GM21717 (cell line): ENCODE results near the gene PTPA.

Experiments used
- ATAC-seq: cut with Tn5 transposase; IDR thresholded peaks from one replicate; pipeline ENCODE4 v1.9.1; 2021; ENCODE audit warnings: mild to moderate bottlenecking, moderate library complexity; ENCODE audit not compliant: unreplicated experiment

PTPA gene

DNA sequence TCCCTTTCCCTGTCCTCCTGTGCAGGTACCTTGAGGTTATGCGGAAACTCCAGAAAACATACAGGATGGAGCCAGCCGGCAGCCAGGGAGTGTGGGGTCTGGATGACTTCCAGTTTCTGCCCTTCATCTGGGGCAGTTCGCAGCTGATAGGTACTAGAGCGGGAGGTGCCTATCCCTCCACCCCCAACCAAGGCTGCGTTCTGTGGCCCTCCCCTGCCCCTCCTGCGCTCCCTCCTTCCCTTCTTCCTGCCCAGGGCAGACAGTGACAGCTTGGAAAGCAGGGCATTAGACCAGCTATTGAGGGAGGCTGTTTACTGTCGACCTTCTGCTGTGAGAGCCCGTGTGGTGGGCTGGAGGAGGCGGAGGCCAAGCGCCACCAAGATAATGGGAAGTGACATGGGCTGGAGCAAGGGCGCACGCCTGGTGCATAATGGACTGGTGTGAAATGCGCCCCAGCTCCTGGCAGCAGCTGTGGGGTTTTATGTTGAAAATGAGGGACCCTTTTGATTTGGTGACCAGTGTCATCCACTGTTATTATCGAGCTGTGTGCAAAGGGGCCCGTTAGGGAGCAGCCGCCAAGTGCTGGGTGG is 25.3 kb downstream of the PTPA start:
- no peak for ATAC-seq

DNA sequence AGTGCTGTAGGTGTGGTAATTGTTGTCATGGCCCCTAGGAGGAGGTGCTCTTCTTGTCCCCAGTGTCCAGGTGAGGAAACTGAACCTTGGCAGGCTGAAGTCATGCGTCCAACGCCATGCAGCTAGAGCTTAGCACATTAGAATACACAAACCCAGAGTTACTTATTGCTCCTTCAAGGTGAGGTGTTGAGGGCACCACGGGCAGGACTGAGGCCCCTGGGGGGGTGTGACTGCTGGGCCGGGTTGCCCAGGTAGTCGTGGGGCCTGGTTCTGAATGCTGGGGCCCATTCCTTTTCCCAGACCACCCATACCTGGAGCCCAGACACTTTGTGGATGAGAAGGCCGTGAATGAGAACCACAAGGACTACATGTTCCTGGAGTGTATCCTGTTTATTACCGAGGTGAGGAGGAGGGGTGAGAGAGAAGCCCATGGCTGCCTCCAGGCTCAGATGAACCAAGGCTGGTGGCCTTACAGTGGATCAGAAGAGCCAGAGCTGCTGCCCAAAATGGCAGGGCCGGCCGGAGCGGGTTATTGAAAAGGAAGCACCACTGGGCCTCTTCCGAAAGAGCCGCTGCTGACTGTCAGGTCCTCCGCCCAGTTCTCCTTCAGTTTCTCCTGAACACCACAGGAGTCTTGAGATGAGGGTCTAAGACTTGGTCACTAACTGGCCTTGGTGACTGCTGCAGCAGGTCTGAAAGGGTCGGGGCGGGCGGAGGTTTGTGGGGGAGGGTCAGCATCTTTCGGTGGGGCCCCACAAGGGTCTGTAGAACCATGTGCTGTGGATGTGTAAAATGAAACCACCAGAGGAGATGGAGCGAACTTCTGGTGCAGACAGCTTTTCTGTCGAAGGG is 26.3 kb downstream of the PTPA start:
- ATAC-seq: no peak

DNA sequence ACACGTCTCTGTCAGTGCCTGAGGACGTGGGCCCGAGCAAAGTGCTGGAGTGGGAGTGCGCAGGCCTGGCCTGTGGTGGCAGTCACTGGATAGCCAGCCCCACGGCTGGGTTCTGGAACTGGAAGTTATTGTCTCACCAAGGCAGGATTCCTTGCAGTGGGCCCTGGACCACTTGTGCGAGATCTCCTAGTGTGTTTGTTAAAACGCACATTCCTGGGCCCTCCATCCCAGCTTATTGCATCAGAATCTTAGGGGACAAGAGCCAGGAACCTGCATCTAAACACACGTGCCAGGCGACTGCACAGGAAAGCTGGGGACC is 26.9 kb downstream of the PTPA start:
- ATAC-seq: no peak

DNA sequence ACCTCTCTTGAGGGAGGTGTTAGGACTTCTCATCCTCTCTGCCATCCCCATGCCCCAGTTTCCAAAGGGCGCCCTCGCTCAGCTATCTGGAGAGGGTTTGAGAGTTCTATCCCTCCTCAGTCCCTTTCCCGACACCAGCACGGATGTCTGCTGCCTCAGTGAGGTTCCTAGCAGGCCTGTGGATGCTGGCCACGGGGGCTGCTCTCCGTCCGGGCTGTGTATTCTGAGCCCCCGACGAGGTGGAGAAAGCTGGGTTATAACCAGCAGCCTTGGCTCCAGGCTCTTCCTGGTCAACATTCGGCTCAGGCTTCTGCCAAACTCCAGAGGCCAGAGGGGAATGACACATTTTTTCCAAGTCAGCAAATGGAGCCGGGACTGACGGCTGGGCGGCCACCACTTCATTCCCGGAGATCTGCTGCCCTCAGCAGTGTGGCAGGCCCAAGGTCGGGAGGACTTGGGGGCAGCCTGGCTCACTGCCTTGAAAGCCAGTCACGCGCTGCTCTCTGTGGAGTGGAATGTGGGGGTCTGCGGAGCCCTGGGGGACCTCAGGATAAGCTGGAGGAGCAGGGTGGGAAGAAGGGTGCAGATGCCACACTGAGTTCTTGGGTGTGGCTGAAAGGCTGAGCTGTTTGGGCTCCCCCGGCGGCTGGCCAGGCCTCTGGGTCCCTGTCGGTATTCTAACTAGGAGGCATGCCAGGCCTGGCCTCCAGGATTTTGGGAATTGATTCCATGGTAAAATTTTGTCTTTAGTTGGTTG is 27.4 kb downstream of the PTPA start:
- ATAC-seq: no peak

DNA sequence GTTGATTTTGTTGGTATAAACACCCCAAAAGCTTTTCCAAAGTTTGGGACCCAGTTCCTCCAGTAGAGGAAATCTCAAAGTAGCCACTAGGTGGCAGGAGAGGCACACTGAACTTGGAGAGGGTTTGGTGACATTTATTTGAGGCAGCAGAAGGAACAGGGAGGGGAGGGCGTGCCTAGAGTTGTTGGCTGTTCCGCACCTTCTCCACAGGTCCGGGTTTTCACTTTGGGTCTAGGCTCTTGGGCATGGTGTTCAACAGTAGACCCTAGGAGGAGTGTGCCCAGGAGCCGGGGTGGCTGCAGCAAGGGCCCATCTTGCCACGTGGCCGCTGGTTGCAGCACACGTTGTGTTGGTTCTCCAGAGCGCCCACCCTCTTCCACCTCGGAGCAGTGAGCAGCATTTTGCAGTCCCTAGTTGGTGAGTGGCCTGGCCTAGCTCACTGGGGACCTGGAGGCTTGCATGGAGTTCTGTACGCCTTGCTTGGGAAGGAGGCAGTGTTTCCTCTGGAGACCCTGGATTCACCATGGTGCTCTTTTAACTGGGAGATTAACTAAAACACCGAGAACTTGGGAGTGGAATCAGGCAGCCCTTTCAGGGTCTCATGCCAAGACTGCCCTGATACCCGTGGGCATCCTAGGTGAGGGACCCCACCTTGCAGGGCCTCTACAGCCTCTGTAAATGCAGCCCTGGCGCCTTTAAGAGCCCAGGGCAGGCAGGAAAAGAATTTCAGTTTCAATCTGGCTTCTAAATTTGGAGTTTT is 28.2 kb downstream of the PTPA start:
- peak; percentile 9 for ATAC-seq

DNA sequence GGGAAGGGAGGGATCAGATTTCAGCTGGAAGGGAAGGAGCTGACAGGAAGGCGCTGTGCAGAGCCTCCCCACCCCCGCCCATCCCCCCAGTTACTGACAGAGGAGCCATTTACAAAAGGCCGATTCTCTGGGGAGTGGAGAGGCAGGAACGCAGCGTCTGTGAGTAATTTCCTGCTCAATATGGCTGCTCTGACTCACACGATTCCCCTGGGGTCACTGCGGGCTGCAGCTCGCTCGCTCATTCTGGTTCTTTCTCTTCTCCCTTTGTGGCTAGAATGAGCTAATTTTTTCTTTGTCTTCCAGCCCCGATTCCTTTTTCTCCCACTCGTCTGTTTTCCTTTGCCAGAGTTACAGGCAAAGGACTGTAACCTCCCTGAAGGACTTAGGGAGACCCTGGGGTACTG is 28.8 kb downstream of the PTPA start:
- ATAC-seq: peak; percentile 51

DNA sequence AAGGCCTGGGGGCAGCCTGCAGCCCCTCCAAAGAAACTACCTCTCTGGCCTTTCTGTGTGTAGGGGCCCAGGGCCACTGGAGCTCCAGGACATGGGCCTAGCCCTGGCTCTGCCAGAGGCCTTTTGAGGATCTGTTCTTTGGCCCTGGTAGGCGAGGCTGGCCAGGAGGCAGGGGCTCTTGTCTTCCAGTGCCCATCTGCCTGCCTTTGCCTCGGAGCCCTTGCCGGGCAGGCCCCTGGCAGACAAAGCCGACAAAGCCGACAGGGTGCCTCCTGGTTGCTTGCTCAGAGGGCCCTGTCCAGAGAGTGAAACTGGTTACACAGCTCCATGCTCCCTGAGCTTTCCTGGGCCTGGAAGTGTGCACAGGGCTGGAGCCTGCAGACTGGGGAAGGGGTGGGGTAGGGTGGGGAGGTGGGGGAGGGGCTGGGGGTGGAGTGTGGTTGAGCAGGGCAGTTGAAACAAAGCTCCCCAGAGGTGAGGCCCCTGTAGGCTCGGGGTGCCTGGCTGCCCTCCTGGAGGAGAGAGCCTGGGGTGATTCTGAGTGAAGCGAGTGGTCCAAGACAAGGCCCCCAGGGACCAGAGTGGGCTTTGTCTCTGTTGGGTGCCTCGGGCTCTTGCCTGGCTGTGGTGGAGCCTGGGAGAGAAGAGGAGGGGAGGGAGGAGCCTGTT is 29.3 kb downstream of the PTPA start:
- peak; percentile 20 for ATAC-seq

DNA sequence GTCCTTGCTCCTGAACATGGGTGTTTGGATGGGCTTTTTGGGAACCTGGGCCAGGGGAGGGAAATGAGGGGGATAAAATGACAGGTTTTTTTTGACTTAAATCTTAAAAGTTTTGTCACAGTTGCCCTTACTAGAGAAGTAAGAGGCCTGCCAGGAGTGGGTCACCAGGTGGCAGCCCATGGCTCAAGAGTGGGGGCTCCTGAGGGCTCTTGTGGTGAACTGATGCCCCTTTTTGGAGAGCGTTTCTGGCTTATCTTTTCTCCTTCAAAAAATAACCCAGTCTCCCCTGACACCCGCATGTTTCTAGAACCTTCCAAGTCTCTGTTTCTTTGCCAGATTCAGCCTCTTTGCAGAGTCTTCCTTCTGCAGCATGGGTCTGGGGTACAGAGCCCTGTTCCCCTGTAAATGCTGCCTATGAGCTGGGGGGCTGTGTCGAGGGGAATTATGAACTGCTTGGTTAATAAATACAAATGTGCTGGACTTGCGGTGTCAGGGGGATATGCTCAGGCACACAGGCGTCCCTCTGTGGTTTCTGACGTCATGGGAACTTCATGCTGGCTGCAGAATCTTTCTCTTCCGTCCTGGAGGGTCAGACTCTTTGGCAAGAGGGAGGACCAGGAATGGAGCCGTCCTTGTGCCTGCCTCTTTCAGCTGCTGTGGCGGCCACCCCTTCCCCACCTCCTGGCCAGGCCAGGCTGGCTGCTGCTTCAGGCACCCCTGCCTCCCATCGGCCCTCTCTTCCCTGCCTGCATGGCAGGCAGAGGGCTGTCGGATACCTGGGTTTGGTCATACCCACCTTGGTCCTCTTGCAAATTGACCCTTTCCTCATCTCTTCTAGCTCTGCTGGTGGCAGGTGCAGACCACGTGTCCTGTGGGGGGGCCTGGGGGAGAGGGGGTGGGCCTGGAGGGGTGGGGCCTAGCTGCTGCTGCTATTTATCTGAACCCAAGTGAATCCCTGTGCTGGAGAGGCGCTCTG is 30.1 kb downstream of the PTPA start:
- ATAC-seq: no peak

DNA sequence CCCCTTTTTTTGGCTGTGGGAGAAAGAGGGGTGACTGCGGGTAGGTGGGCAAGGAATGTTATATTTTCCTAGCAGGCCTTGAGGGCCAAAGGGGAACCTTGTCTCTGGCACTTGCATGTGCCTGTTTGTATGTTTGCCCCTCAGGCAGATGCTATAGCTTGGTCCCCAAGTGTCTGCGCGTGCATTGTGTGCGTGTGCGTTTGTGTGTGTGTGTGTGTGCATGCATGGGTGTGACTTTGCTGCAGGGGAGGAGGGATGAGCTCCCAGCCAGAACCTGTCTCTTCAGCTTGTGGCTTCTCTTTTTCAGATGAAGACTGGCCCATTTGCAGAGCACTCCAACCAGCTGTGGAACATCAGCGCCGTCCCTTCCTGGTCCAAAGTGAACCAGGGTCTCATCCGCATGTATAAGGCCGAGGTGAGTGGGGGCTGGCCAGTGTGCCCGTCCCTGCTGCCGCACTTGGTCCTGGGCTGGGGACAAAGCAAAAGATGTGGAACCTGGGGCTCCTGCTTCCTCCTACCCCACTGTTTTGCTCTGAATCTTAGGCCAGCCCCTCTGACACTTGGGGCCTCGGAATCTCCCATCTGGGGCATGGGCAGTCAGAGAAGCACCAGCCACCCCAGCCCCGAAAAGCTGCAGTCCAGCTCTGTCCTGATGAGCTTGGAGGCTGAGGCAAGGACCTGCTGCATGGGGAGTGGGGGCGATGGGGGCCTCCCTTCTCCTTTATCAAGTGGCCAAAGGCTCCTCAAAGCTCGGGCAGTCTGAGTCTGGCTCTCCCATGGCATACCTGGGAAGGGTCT is 31.1 kb downstream of the PTPA start:
- no peak for ATAC-seq

DNA sequence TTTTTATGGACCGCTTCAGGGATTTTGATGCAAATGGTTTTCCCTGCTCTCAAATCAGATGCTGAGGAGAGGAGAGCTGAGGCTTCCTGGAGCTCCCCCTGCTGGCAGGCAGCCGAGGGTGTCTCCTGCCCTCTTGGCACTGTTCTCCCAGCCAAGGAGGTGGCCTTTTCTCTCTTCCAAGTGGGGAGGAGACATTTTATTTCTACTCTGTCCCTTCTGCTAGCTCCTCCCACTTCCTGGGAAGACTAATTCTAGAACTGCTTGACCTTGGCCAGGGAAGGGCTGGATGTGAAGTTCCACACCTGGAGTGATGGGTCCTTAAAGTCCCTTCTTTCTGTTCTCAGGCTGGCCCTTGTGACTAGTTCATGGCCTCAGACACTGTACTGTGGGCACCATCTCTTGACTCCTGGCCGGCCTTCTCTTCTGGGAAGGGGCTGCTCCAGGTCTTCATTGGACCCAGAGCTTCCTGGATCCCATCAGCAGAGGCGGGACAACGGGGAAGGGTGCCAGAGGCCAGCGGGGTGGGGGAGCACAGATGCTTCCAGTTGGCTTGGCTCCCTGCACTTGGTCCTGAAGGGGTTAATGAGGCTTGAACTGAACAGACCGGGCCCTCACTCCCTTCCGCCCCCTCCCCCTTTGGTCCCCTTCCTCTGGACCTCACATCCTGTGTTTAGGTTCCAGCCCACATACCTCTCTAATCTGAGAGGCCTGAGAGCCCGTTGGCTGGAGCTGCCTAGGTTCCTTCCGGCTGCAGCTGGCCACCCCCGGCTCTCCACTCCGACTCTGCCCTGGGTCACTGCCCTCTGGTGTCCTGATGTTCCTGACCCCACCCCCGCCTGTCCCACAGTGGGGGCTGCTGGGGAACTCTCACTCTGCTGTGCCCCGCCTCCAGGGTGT is 32.1 kb downstream of the PTPA start:
- no peak for ATAC-seq

DNA sequence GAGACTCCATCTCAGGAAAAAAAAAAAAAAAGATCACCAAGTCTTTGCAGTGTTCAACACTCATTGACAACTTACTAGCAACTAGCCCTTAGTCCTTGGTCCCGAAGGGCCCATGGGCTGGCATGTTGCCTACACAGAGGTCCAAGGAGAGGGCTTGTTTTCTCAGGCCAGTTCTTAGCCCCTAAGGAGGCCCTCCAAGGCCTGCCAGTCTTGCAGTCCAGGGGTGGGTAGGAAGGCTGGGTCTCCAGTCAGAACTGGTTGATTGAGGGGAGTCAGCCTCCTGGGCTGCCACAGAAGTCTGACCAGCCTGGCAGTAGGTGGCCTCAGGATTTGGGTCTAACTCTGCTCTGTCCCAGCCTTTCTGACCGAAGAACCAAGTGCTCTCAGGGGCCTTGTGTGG is 34.1 kb downstream of the PTPA start:
- no peak for ATAC-seq

DNA sequence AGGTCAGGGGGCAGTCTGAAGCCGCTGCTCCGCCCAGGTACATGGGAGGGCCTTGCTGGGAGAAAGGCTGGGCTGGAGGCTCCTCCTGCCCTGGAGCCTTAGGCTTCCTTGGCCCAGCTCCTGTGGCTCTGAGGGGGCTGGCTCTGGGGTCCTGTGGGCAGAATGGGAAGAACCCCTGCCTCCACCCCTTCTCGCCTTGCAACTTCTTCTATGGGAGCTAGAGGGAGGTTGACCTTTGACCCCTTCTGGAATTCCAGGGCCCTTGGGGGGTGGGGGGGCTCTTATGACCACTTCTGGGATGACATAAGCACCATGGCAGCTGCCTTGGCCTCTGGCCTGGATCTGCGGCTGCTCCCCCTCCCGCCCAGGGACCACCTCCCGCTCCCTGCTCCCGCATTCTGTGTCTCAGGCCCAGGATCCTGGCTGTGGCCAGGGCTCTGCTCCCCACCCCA is 34.7 kb downstream of the PTPA start:
- ATAC-seq: no peak

DNA sequence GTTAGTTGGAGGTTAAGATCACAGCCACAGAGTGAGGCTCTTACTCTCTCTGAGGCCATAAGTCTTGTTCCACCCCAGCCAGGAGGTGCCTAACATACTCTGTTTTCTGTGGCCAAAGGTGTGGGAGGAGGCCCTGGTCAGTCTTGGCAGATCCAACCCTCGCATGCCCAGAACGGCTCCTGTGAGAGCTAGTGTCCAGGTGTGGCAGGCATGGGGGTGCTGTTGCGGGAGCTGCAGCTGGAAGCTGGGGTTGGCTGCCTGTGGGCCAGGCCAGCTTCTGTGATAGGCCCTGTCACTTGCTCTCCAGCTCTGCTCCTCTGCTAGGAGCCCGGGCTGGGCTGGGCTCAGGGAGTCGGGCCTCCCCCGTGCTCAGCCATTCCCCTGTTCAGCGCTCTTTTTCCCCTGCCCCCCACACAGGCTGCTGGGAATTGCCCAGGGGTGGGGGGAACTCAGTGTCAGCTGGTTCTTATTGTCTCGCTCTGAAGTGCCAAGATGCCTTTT is 35.3 kb downstream of the PTPA start:
- no peak for ATAC-seq

DNA sequence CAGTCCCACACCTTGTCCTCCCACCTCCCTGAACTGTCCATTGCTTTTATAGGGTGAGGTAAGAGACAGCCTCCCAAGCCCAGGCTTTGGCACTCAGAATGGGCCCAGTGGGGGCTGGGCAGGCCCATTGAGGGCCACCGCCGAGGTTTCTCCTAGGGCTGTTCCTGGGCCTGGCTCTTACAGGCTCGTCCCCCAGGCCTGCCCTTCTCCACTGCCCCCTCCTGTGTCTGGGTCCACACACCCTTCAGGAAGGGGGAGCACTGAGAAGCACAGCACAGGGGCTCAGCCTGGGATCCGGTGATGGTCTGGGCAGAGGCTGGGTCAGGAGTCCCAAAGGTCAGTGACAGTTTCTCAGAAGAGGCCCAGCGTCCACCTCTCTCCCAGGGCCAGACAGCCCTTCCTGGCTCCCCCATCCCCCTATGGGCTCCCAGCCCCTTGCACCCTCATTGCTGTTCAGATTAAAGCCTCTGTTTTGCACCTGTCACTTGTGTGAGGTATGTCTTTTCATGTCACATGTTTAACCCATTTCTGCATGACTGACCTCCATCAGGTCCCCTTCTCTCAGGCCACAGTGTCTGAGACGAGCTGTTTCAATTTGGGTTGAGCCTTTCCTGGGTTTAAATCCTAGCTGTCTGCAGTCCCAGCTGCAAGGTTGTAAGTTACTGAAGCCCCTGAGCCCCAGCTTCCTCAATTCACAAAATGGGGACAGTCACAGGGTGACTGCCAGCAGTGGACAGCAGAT is 37.4 kb downstream of the PTPA start:
- ATAC-seq: no peak

DNA sequence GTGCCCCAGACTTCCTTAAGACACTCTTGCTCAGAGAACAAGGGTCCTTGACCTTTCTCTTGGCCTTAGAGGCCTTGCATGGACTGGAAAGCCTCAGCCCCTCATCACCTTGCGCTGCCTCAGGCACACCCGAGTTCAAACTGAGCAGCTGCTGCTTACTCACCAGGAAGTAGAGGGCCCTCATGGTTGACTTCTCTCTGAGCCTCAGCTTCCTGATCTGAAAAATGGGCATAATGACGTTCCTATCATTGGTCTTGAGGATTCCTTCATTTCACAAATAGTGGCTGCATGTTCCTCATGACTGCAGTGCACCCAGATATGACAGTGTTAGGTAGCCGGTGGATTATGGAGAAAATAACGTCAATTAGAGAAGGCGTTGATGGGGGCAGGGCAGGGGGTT is 38.2 kb downstream of the PTPA start:
- ATAC-seq: no peak

DNA sequence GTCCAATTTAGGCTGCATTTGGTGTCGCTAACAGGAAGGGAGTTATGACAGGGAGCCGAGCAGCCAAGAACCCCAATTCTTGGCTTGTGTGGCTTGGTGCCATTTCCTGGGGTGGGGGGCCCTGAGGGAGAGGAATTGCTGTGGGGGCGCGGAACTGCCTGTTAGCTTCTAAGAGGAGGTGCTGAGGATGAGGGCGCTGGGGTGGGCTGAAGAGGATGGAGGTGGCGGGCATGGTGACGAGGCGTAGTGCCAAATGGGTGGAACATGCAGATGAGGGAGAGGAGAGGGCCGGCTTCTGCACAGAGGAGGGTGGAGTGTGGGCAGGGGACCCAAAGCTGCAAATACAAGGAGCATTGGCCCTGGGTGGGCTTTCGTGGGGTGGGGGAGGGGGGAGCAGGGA is 38.9 kb downstream of the PTPA start:
- ATAC-seq: no peak

DNA sequence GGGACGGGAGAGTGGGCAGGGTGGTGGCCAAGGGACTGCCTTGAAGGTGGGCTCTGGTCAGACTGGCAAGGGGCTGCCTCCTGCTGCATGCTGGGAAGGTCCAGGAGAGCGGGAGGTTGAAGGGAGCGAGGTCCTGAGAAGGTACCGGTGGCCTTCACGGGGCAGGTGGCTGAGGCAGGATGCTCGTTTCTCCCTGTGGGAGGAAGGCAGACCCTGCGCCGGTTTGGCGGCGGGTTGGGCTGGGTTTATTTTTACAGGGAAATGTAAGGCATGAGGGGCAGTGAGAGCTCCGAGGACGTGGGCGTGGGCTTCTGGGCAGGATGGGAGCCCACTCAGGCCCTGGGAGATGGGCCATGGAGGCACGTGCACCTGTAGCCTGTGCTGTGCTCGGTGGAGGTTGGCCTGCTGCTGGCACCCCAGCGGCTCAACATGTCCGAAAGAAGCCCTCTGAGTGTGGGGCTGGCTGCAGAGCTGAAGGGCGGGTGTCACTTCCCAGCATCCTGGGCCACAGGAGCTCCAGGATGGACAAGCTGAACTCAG is 39.5 kb downstream of the PTPA start:
- no peak for ATAC-seq
